Suprapubic skin (tissue), 4 donors: Measurements from ENCODE around the gene NHSL2. TPM values are rescaled to one million over a fixed set of nuclear protein-coding genes. Genes with fewer than 3 reads are reported as not detected.

Experiments used
- DNase-seq, 2 donors: peaks; one replicate each; pipeline ENCODE4 v3.0.0-alpha.2; 2019; ENCODE audit warnings: low spot score in 2 of 2
- H3K27ac ChIP-seq: fragments of 200-600 bp; sonication (generic); one replicate; pipeline ENCODE4 v1.5.1; 2019
- H3K27me3 ChIP-seq: fragments of 200-600 bp; sonication (generic); one replicate; pipeline ENCODE4 v1.5.1; 2019
- H3K36me3 ChIP-seq: fragments of 200-600 bp; sonication (generic); one replicate; pipeline ENCODE4 v1.5.1; 2019
- H3K4me1 ChIP-seq: fragments of 200-600 bp; sonication (generic); one replicate; pipeline ENCODE4 v1.5.1; 2019
- H3K4me3 ChIP-seq: fragments of 200-600 bp; sonication (generic); one replicate; pipeline ENCODE4 v1.5.1; 2019; ENCODE audit warnings: mild to moderate bottlenecking
- H3K9me3 ChIP-seq: fragments of 200-600 bp; sonication (generic); one replicate; pipeline ENCODE4 v1.5.1; 2019
- CTCF ChIP-seq, 2 donors: fragments of 200-600 bp in 1 of 2; fragments of 450-650 bp in 1 of 2; sonication (generic) in 1 of 2; IDR thresholded peaks; one replicate each; pipeline ENCODE4 v1.5.1; 2016 to 2019; ENCODE audit warnings: antibody characterized with exemption in 2 of 2, mild to moderate bottlenecking in 1 of 2, moderate library complexity in 1 of 2
- EP300 ChIP-seq: sonication (generic); formaldehyde crosslinking; IDR thresholded peaks from one replicate; pipeline ENCODE4 v1.6.1; 2017; ENCODE audit warnings: antibody characterized with exemption
- POLR2A ChIP-seq, 2 donors: fragments of 450-650 bp; IDR thresholded peaks; one replicate each; pipeline ENCODE4 v1.6.1; 2017; ENCODE audit warnings: antibody characterized with exemption in 2 of 2, mild to moderate bottlenecking in 2 of 2, moderate library complexity in 2 of 2
- POLR2AphosphoS5 ChIP-seq, 3 donors: sonication (generic); formaldehyde crosslinking; IDR thresholded peaks; one replicate each; pipeline ENCODE4 v1.6.1; 2017; ENCODE audit warnings: antibody characterized with exemption in 3 of 3
- WGBS: methylation state at CpG from one replicate; pipeline ENCODE4 v1.1.5; 2018; 5-methylcytosine and 5-hydroxymethylcytosine counted together
- total RNA-seq, 4 donors: library from RNA; depleted of rRNA; stranded (reverse); fragments of >200 nt; gene quantifications; one replicate each; pipeline ENCODE4 v1.1.0, GENCODE V29; 2016

NHSL2 gene
- total RNA-seq, 4 donors from 2014 or later = 2.0 to 4.7 (median 3.0) TPM

GRCh38 chrX:72062916-72063315 lies 152.3 kb downstream of the NHSL2 start:
- no peak overlapping the region for H3K27ac ChIP-seq
- no peaks in the 10 kb centered on the region for H3K9me3 ChIP-seq
- TF ChIP-seq POLR2AphosphoS5 (IDR thresholded peaks at IDR 0.05) (no peak), CTCF (IDR thresholded peaks at IDR 0.05) (no peak), EP300 (no peak), POLR2A (IDR thresholded peaks at IDR 0.05) (no peak)
- 62% methylated on average over 6 of the region's 6 CpGs for WGBS
- no peak overlapping the region for H3K4me3 ChIP-seq
- no peaks in the 10 kb centered on the region for H3K36me3 ChIP-seq
- no peak for DNase-seq
- H3K27me3 ChIP-seq = no peaks in the 10 kb centered on the region
- H3K4me1 ChIP-seq = no peaks in the 10 kb centered on the region

DNA sequence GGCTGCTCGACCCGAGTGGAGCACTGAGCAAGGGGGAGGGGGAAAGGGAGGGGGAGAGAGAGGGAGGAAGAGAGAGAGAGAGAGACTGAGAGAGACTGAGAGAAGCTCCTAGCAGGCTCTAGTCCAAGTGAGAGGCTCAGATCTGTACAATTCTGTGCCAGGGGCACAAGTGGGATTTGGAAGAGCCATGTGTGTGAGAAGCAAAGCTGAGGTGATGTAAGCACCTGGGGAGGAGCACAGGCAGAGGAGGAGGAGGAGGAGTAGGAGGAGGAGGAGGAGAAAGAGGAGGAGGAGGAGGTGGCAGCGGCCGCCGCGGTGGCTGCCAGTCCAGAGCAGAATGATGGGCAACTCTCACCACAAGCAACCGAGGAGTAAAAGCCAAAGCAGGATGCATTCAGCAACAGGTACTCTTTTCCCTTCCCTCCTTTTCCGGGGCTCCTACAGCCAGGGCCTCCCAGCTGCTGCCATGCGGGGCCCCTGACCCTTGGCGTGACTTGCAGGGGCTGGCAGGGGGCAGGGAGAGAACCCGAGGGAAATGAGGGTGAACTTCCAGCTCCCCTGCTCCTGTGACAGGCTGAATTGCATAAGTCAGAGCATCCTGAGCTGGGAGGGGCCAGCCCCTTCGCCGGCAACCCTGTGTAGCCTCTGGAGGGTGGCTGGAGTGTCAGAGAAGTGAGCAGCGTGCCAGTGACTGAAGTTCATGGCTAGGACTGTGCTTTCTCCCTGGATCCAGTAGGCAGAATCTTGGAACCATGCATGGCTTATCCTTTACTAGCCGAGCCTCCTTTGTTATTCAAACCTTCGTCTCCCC lies 158.9 kb downstream of the NHSL2 start:
- no peak for TF ChIP-seq POLR2A (IDR thresholded peaks at IDR 0.05)
- WGBS = 41% methylated on average over 12 of the region's 16 CpGs
- no peak overlapping the region for H3K27ac ChIP-seq

GRCh38 chrX:72071213-72071612 lies 160.6 kb downstream of the NHSL2 start:
- peaks cover 3% of the 10 kb centered on the region for H3K27me3 ChIP-seq
- H3K4me3 ChIP-seq = no peak overlapping the region
- no peak for DNase-seq
- H3K9me3 ChIP-seq = no peaks in the 10 kb centered on the region
- no peaks in the 10 kb centered on the region for H3K36me3 ChIP-seq
- no peak overlapping the region for H3K27ac ChIP-seq
- H3K4me1 ChIP-seq = peaks cover 9% of the 10 kb centered on the region
- TF ChIP-seq EP300 = no peak
- no peak for TF ChIP-seq CTCF (IDR thresholded peaks at IDR 0.05)
- TF ChIP-seq POLR2A (IDR thresholded peaks at IDR 0.05) = no peak
- TF ChIP-seq POLR2AphosphoS5 (IDR thresholded peaks at IDR 0.05) = no peak
- WGBS = 75% methylated on average over 2 of the region's 2 CpGs

More for the DNA sequence above, 158.9 kb downstream of the NHSL2 start:
- H3K27me3 ChIP-seq = peaks cover 3% of the 10 kb centered on the region
- peaks cover 9% of the 10 kb centered on the region for H3K4me1 ChIP-seq
- no peaks in the 10 kb centered on the region for H3K9me3 ChIP-seq
- peak overlapping the region; percentile 9 for H3K4me3 ChIP-seq
- H3K36me3 ChIP-seq = no peaks in the 10 kb centered on the region
- DNase-seq = no peak

GRCh38 chrX:72073633-72074032 lies 163.0 kb downstream of the NHSL2 start:
- no peaks in the 10 kb centered on the region for H3K36me3 ChIP-seq
- H3K4me1 ChIP-seq = peaks cover 8% of the 10 kb centered on the region
- peaks cover 3% of the 10 kb centered on the region for H3K27me3 ChIP-seq
- H3K9me3 ChIP-seq = no peaks in the 10 kb centered on the region
- no peak for TF ChIP-seq POLR2AphosphoS5 (IDR thresholded peaks at IDR 0.05)
- no peak for TF ChIP-seq POLR2A (IDR thresholded peaks at IDR 0.05)
- no peak for TF ChIP-seq EP300
- 70% methylated on average over 1 of the region's 1 CpG for WGBS
- no peak overlapping the region for H3K27ac ChIP-seq
- H3K4me3 ChIP-seq = no peak overlapping the region
- DNase-seq = no peak

- Histone ChIP-seq H3K4me1 (no peaks in the 10 kb centered on the region), H3K36me3 (no peaks in the 10 kb centered on the region), H3K4me3 (no peak overlapping the region), H3K27me3 (no peaks in the 10 kb centered on the region), H3K27ac (no peak overlapping the region), H3K9me3 (no peaks in the 10 kb centered on the region)
- DNase-seq = no peak
- TF ChIP-seq POLR2A (IDR thresholded peaks at IDR 0.05) (no peak), POLR2AphosphoS5 (IDR thresholded peaks at IDR 0.05) (no peak), EP300 (no peak), CTCF (IDR thresholded peaks at IDR 0.05) (no peak)
- WGBS = 78% methylated on average over 4 of the region's 4 CpGs
Observed at GRCh38 chrX:72078411-72078810, 167.8 kb downstream of the NHSL2 start.

- WGBS = 68% methylated on average over 10 of the region's 12 CpGs
Observed at GRCh38 chrX:72079607-72080006, 169.0 kb downstream of the NHSL2 start.

More at GRCh38 chrX:72079607-72080006, 169.0 kb downstream of the NHSL2 start:
- no peak overlapping the region for H3K27ac ChIP-seq
- H3K9me3 ChIP-seq = no peaks in the 10 kb centered on the region
- TF ChIP-seq POLR2AphosphoS5 (IDR thresholded peaks at IDR 0.05) (no peak), CTCF (IDR thresholded peaks at IDR 0.05) (no peak), POLR2A (IDR thresholded peaks at IDR 0.05) (no peak), EP300 (no peak)
- no peaks in the 10 kb centered on the region for H3K27me3 ChIP-seq
- no peak for DNase-seq
- no peaks in the 10 kb centered on the region for H3K4me1 ChIP-seq
- H3K4me3 ChIP-seq = peak overlapping the region; percentile 5
- no peaks in the 10 kb centered on the region for H3K36me3 ChIP-seq
